H1 (cell line): ENCODE data around the gene GID4. TPM values are rescaled to one million over a fixed set of nuclear protein-coding genes. Genes with fewer than 3 reads are reported as not detected.

Experiments used
- EGR1 ChIP-seq: IDR thresholded peaks from 2 replicates; pipeline ENCODE4 v1.6.1; 2011; ENCODE audit warnings: low read depth, low read length, borderline replicate concordance
- EP300 ChIP-seq, 2 experiments: IDR thresholded peaks; 1 replicate in 1 of 2; 2 replicates in 1 of 2; pipeline ENCODE4 v1.6.1; 2011 to 2012; ENCODE audit warnings: low read depth in 2 of 2, low read length in 2 of 2, mild to moderate bottlenecking in 2 of 2, borderline replicate concordance in 1 of 2, inconsistent platforms in 1 of 2, moderate library complexity in 1 of 2
- POLR2AphosphoS5 ChIP-seq: IDR thresholded peaks from 2 replicates; pipeline ENCODE4 v1.6.1; 2011; ENCODE audit warnings: low read depth, low read length
- polyA plus RNA-seq, 7 experiments: library from polyadenylated mRNA; depleted of rRNA in 3 of 7; stranded (reverse) in 5 of 7; unstranded in 2 of 7; fragments of >200 nt in 5 of 7; fragments of 200-250 nt in 2 of 7; gene quantifications; 1 replicate in 5 of 7; 2 replicates in 1 of 7; 4 replicates in 1 of 7; pipeline versions ENCODE4 v1.2.1 to v1.2.3, GENCODE V29; 2011 to 2013; ENCODE audit warnings: missing spikeins in 2 of 7, mixed read lengths in 2 of 7
- total RNA-seq: library from RNA; stranded (reverse); fragmentation: NEBNext Ultra II Directional; extraction: Animal tissue kit (Norgen Biotek cat#: 25700); gene quantifications from 2 replicates; pipeline ENCODE4 v1.2.1, GENCODE V29; 2021

Gene GID4
- total and polyA plus RNA-seq, 2 of the 8 experiments (the other 6 are each of a cell fraction or from before 2014, with no cell fraction given): 5.6 to 15.0 TPM

- no peak for TF ChIP-seq EP300 (IDR thresholded peaks at IDR 0.05; ENCODE audit: borderline replicate concordance in 1 of 2, low read depth in 2 of 2, low read length in 2 of 2)
- TF ChIP-seq EGR1: no peak
- no peak for TF ChIP-seq POLR2AphosphoS5
Measured at GRCh38 chr17:18021372-18021771, 17.8 kb upstream of the GID4 start (continued).
